Retinal pigment epithelial cell (primary cell): ENCODE data around the gene RPLP2.
A peak's percentile ranks its signal among the peaks of the same experiment; 100 is the strongest.

Experiments
- DNase-seq: peaks from one replicate; pipeline ENCODE4 v3.0.0-alpha.2; 2010; ENCODE audit warnings: low read depth
- H3K4me3 ChIP-seq: 2 replicates; pipeline ENCODE4 v1.5.1; 2011; ENCODE audit warnings: mild to moderate bottlenecking, low read length, control low read depth, moderate library complexity
- CTCF ChIP-seq: conservative IDR thresholded peaks from 2 replicates; pipeline ENCODE4 v1.5.1; 2011; ENCODE audit warnings: low read depth, low read length, control low read depth, inconsistent platforms

The RPLP2 gene

GRCh38 chr11:823441-824291 lies 13.9 kb downstream of the RPLP2 start:
- H3K4me3 ChIP-seq = no peak overlapping the region
- DNase-seq = no peak
- TF ChIP-seq CTCF = no peak

GRCh38 chr11:824292-824880 lies 14.6 kb downstream of the RPLP2 start:
- no peak for DNase-seq
- TF ChIP-seq CTCF = no peak
- no peak overlapping the region for H3K4me3 ChIP-seq

- no peak for TF ChIP-seq CTCF
- no peak for DNase-seq
These were observed 15.2 kb downstream of the RPLP2 start for GRCh38 chr11:824942-825341.

GRCh38 chr11:825366-826226 lies 15.8 kb downstream of the RPLP2 start:
- TF ChIP-seq CTCF = no peak
- DNase-seq = no peak
- H3K4me3 ChIP-seq = no peak overlapping the region

More at GRCh38 chr11:824942-825341, 15.2 kb downstream of the RPLP2 start:
- H3K4me3 ChIP-seq = no peak overlapping the region

GRCh38 chr11:826227-826621 lies 16.5 kb downstream of the RPLP2 start:
- TF ChIP-seq CTCF = no peak
- no peak overlapping the region for H3K4me3 ChIP-seq
- DNase-seq = no peak

GRCh38 chr11:826836-827145 lies 17.0 kb downstream of the RPLP2 start:
- no peak for TF ChIP-seq CTCF
- no peak for DNase-seq
- H3K4me3 ChIP-seq = peak overlapping the region; percentile 44
